K562 (cell line): ENCODE results near the gene SLC19A3. TPM values are rescaled to one million over a fixed set of nuclear protein-coding genes. Genes with fewer than 3 reads are reported as not detected.
A peak's percentile ranks its signal among the peaks of the same experiment; 100 is the strongest.

ENCODE experiments used
- ATAC-seq: fragments of 200-7000 bp; cut with Tn5 transposase; 3 replicates; pipeline ENCODE4 v1.9.1; 2020; ENCODE audit warnings: moderate library complexity
- BruUV-seq: library from RNA; stranded (reverse); fragments of 400-500 nt; replicated peaks from 2 replicates; lab custom pipeline; 2021; lab: Mats Ljungman, UMichigan
- CTCF ChIA-PET: fragments of 300-600 bp; formaldehyde crosslinking; extraction: SDS; loops from one replicate; lab custom pipeline; 2021; ENCODE audit warnings: low intra/inter-chr PET ratio; lab: Yijun Ruan, JAX
- POLR2A ChIA-PET: fragments of 300-600, 350-650 bp; sonication (Branson Sonifier 250); formaldehyde crosslinking; extraction: SDS; loops from one replicate; lab custom pipeline; 2021; ENCODE audit warnings: antibody characterized with exemption, inconsistent platforms; lab: Yijun Ruan, JAX
- DNase-seq, 4 experiments: peaks; one replicate each; pipeline versions ENCODE4 v3.0.0 to v3.0.0-alpha.2; 2011 to 2018; ENCODE audit warnings: low spot score in 3 of 4, mixed read lengths in 3 of 4; ENCODE audit errors: extremely low read depth in 1 of 4
- FAIRE-seq: peaks from 2 replicates; lab custom pipeline; 2011; peaks lifted over from hg19 to GRCh38; lab: Jason Lieb, UNC
- H2AFZ ChIP-seq: 2 replicates; pipeline ENCODE4 v1.6.0; 2011; ENCODE audit warnings: low read depth, low read length, control low read depth, inconsistent platforms
- H3K27ac ChIP-seq: fragments of 200-600 bp; 3 replicates; pipeline ENCODE4 v1.8.0; 2011; ENCODE audit warnings: low read depth, mild to moderate bottlenecking, control low read depth, inconsistent platforms, low read length, moderate library complexity, mixed read lengths; ENCODE audit errors: extremely low read depth
- H3K27me3 ChIP-seq, 2 experiments: fragments of 300-600 bp in 1 of 2; 2 replicates in 1 of 2; 3 replicates in 1 of 2; pipeline versions ENCODE4 v1.6.0 to v1.8.0; 2011; ENCODE audit warnings: inconsistent platforms in 2 of 2, low read length in 2 of 2, mild to moderate bottlenecking in 1 of 2, mixed read lengths in 1 of 2, moderate library complexity in 1 of 2; ENCODE audit not compliant: control insufficient read depth in 2 of 2, insufficient read depth in 2 of 2
- H3K36me3 ChIP-seq: fragments of 300-600 bp; 3 replicates; pipeline ENCODE4 v1.8.0; 2011; ENCODE audit warnings: mild to moderate bottlenecking, low read length, inconsistent platforms; ENCODE audit not compliant: control insufficient read depth, insufficient read depth
- H3K4me1 ChIP-seq, 2 experiments: fragments of 200-600 bp in 1 of 2; replicated peaks in 1 of 2; 2 replicates in 1 of 2; 3 replicates in 1 of 2; pipeline versions ENCODE4 v1.5.1 to v1.8.0; 2011; ENCODE audit warnings: inconsistent platforms in 2 of 2, low read length in 2 of 2, mild to moderate bottlenecking in 1 of 2, mixed read lengths in 1 of 2, moderate library complexity in 1 of 2; ENCODE audit not compliant: control insufficient read depth in 2 of 2, insufficient read depth in 2 of 2
- H3K4me2 ChIP-seq: 2 replicates; pipeline ENCODE4 v1.6.1; 2011; ENCODE audit warnings: low read length, control low read depth, inconsistent platforms, mixed read lengths; ENCODE audit not compliant: insufficient read depth
- H3K4me3 ChIP-seq: fragments of 200-600 bp; sonication (generic), shearing (Covaris generic); 2 replicates; pipeline ENCODE4 v1.5.1; 2016; ENCODE audit warnings: control low read depth, inconsistent platforms
- H3K79me2 ChIP-seq: fragments of 200-600 bp; 3 replicates; pipeline ENCODE4 v1.8.0; 2011; ENCODE audit warnings: low read length, inconsistent platforms; ENCODE audit not compliant: control insufficient read depth, insufficient read depth
- H3K9ac ChIP-seq, 2 experiments: 2 replicates each; pipeline versions ENCODE4 v1.6.0 to v1.6.1; 2011; ENCODE audit warnings: low read depth in 2 of 2, low read length in 2 of 2, control low read depth in 1 of 2, inconsistent platforms in 1 of 2, mild to moderate bottlenecking in 1 of 2, mixed read lengths in 1 of 2; ENCODE audit not compliant: insufficient read depth in 1 of 2
- H3K9me1 ChIP-seq: one replicate; pipeline ENCODE4 v1.6.0; 2011; ENCODE audit warnings: inconsistent platforms, mild to moderate bottlenecking, low read length, moderate library complexity; ENCODE audit not compliant: control insufficient read depth, insufficient read depth
- H3K9me3 ChIP-seq: replicated peaks from 2 replicates; pipeline ENCODE4 v1.5.1; 2011; ENCODE audit warnings: low read depth, low read length, inconsistent platforms; ENCODE audit not compliant: control insufficient read depth, insufficient read depth
- H4K20me1 ChIP-seq: replicated peaks from 2 replicates; pipeline ENCODE4 v1.6.1; 2011; ENCODE audit warnings: low read length, inconsistent platforms, mixed read lengths; ENCODE audit not compliant: control insufficient read depth, insufficient read depth
- CHD4 ChIP-seq: fragments of 200-600 bp; sonication (generic); IDR thresholded peaks from 3 replicates; pipeline ENCODE4 v1.6.1; 2012; ENCODE audit warnings: low read depth, mild to moderate bottlenecking, mixed read lengths, low read length, inconsistent platforms; ENCODE audit not compliant: insufficient read depth, insufficient replicate concordance, poor library complexity, severe bottlenecking
- E2F1 ChIP-seq: sonication (generic); formaldehyde crosslinking; IDR thresholded peaks from 2 replicates; pipeline ENCODE4 v1.8.1; 2023; ENCODE audit warnings: mild to moderate bottlenecking, missing genetic modification reagents, moderate library complexity
- ELF4 ChIP-seq: fragments of 450-650 bp; formaldehyde crosslinking; IDR thresholded peaks from 2 replicates; pipeline ENCODE4 v1.4.0; 2022; ENCODE audit warnings: missing genetic modification characterization
- ESRRA ChIP-seq: fragments of 450-650 bp; IDR thresholded peaks from 2 replicates; pipeline ENCODE4 v1.6.1; 2014; ENCODE audit warnings: low read depth, mild to moderate bottlenecking, moderate library complexity, borderline replicate concordance
- GATA2 ChIP-seq: sonication (generic); formaldehyde crosslinking; IDR thresholded peaks from 2 replicates; pipeline ENCODE4 v1.4.0; 2020; ENCODE audit warnings: mild to moderate bottlenecking, missing genetic modification reagents
- JUND ChIP-seq, 2 experiments: IDR thresholded peaks; 2 replicates in 1 of 2; 3 replicates in 1 of 2; pipeline ENCODE4 v1.6.1; 2011; ENCODE audit warnings: borderline replicate concordance in 2 of 2, low read depth in 2 of 2, low read length in 2 of 2, improper control_type of control experiment in 1 of 2, missing biosample characterization in 1 of 2, missing genetic modification characterization in 1 of 2, missing genetic modification reagents in 1 of 2
- KLF10 ChIP-seq: fragments of 250-450 bp; sonication (Bioruptor Pico); IDR thresholded peaks from 2 replicates; pipeline ENCODE4 v1.6.1; 2021; ENCODE audit warnings: matching md5 sums
- MEIS2 ChIP-seq: fragments of 450-650 bp; IDR thresholded peaks from 2 replicates; pipeline ENCODE4 v1.6.1; 2014; ENCODE audit warnings: mild to moderate bottlenecking; ENCODE audit not compliant: partially characterized antibody
- TEAD1 ChIP-seq, 2 experiments: fragments of 450-650 bp in 1 of 2; sonication (generic) in 1 of 2; formaldehyde crosslinking; IDR thresholded peaks; 2 replicates each; pipeline versions ENCODE4 v1.4.0 to v1.8.0; 2020 to 2022; ENCODE audit warnings: mild to moderate bottlenecking in 2 of 2, missing genetic modification reagents in 1 of 2
- TEAD4 ChIP-seq, 2 experiments: sonication (generic) in 1 of 2; formaldehyde crosslinking in 1 of 2; IDR thresholded peaks; 2 replicates each; pipeline versions ENCODE4 v1.6.1 to v1.8.0; 2012 to 2022; ENCODE audit warnings: borderline replicate concordance in 1 of 2, inconsistent platforms in 1 of 2, low read length in 1 of 2, mild to moderate bottlenecking in 1 of 2, missing genetic modification reagents in 1 of 2
- TFAM ChIP-seq: fragments of 250-450 bp; sonication (Bioruptor Pico); conservative IDR thresholded peaks from 2 replicates; pipeline ENCODE4 v1.5.0; 2021; ENCODE audit warnings: mild to moderate bottlenecking, moderate library complexity
- TRIM28 ChIP-seq: fragments of 450-650 bp; IDR thresholded peaks from 2 replicates; pipeline ENCODE4 v1.6.1; 2017
- WGBS: fragments of 100-300 bp; shearing (Covaris generic); methylation state at CpG from one replicate; pipeline ENCODE4 v1.1.6; 2016; ENCODE audit warnings: low coverage, mixed read lengths; ENCODE audit not compliant: insufficient coverage; ENCODE audit errors: missing lambda C conversion rate; 5-methylcytosine and 5-hydroxymethylcytosine counted together
- in situ Hi-C: fragments of 300-500 bp; cut with MboI; formaldehyde crosslinking; loops from 4 replicates; pipeline ENCODE4 v1.15.0; 2018; ENCODE audit warnings: inconsistent platforms, mixed read lengths
- intact Hi-C: fragments of 100-400 bp; cut with micrococcal nuclease; formaldehyde crosslinking; loops from 2 replicates; pipeline ENCODE4 v1.14.2; 2022
- polyA plus RNA-seq, 8 experiments: library from polyadenylated mRNA; depleted of rRNA in 4 of 8; stranded (reverse) in 5 of 8; unstranded in 3 of 8; fragments of >200 nt; fragmentation: Nextera tagmentation in 2 of 8; fragmentation: Illumina TruSeq in 1 of 8; extraction: Ambion mirVana in 2 of 8; extraction: Trizol in 1 of 8; gene quantifications; 2 replicates each; pipeline versions ENCODE4 v1.2.1 to v1.2.3, GENCODE V29; 2011 to 2014; ENCODE audit warnings: inconsistent platforms in 1 of 8, missing spikeins in 1 of 8
- total RNA-seq, 7 experiments: library from RNA; depleted of rRNA in 6 of 7; stranded (reverse); fragments of >200 nt in 6 of 7; fragmentation: Illumina TruSeq in 2 of 7; extraction: Trizol in 2 of 7; gene quantifications; 2 replicates each; pipeline versions ENCODE4 v1.2.1 to v1.2.3, GENCODE V29; 2011 to 2021; ENCODE audit warnings: low replicate concordance in 1 of 7
- TF ChIP-seq, protein P1 (sequence below): fragments of 450-650 bp; formaldehyde crosslinking; conservative IDR thresholded peaks from 2 replicates; pipeline ENCODE4 v1.4.0; 2022; ENCODE audit warnings: mild to moderate bottlenecking, missing genetic modification characterization
- TF ChIP-seq, protein P2 (sequence below), 2 experiments: IDR thresholded peaks in 1 of 2; conservative IDR thresholded peaks in 1 of 2; 2 replicates each; pipeline ENCODE4 v1.6.1; 2016; ENCODE audit warnings: low read depth in 2 of 2, mild to moderate bottlenecking in 1 of 2, missing compliant biosample characterization in 1 of 2, missing genetic modification characterization in 1 of 2, moderate library complexity in 1 of 2

SLC19A3 gene
- total and polyA plus RNA-seq, 9 of the 15 experiments (the other 6 are each of a cell fraction or from before 2014, with no cell fraction given) = not detected

- peak overlapping the region; percentile 53; the same call in 1 of the 2 replicates for H2AFZ ChIP-seq
- H3K9ac ChIP-seq = no peak overlapping the region
- no TSS peak for BruUV-seq
- H4K20me1 ChIP-seq = no peaks in the 10 kb centered on the region
- intact Hi-C loops (no loop called here), in situ Hi-C loops (loop anchor here (10.0 kb wide), 1 partner anchor 355 kb away; no protein-coding TSS in a partner anchor)
- no peaks in the 10 kb centered on the region for H3K79me2 ChIP-seq
- ATAC-seq (no peak; the same call in 2 of the 3 replicates), FAIRE-seq (no peak), DNase-seq (no peak)
- no peaks in the 10 kb centered on the region for H3K9me1 ChIP-seq
- no peak overlapping the region for H3K4me2 ChIP-seq
- 0% methylated on average over 10 of the region's 13 CpGs for WGBS
- no peaks in the 10 kb centered on the region for H3K4me1 ChIP-seq
- H3K4me3 ChIP-seq = no peak overlapping the region
- no peaks in the 10 kb centered on the region for H3K9me3 ChIP-seq
- H3K27me3 ChIP-seq = no peaks in the 10 kb centered on the region; a peak in 1 of 5 replicates
- ChIA-PET CTCF (no interaction called here), POLR2A (interaction anchor here (0.6 kb wide), 1 partner anchor 1416 kb away, joined by 3 read pairs; no protein-coding TSS in a partner anchor)
- H3K27ac ChIP-seq = no peak overlapping the region
- H3K36me3 ChIP-seq = no peaks in the 10 kb centered on the region
- TF ChIP-seq CHD4 = no peak
- no peak for TF ChIP-seq TFAM (CRISPR knock-in tag)
- no peak for TF ChIP-seq ELF4 (CRISPR knock-in tag)
- no peak for TF ChIP-seq E2F1 (CRISPR knock-in tag)
- TF ChIP-seq MEIS2 = peak; percentile 5
- no peak for TF ChIP-seq TEAD1 (CRISPR knock-in tag; IDR thresholded peaks at IDR 0.05)
- TF ChIP-seq KLF10 (CRISPR knock-in tag) = no peak
- no peak for TF ChIP-seq TEAD4 (IDR thresholded peaks at IDR 0.05; ENCODE audit: low read length)
- no peak for TF ChIP-seq TEAD4 (CRISPR knock-in tag; IDR thresholded peaks at IDR 0.05; ENCODE audit: borderline replicate concordance)
- no peak for TF ChIP-seq JUND (IDR thresholded peaks at IDR 0.05; ENCODE audit: borderline replicate concordance, low read depth, low read length)
- TF ChIP-seq JUND (tag; IDR thresholded peaks at IDR 0.05; ENCODE audit: borderline replicate concordance, low read depth, low read length) = no peak
- TF ChIP-seq, protein P1, sequence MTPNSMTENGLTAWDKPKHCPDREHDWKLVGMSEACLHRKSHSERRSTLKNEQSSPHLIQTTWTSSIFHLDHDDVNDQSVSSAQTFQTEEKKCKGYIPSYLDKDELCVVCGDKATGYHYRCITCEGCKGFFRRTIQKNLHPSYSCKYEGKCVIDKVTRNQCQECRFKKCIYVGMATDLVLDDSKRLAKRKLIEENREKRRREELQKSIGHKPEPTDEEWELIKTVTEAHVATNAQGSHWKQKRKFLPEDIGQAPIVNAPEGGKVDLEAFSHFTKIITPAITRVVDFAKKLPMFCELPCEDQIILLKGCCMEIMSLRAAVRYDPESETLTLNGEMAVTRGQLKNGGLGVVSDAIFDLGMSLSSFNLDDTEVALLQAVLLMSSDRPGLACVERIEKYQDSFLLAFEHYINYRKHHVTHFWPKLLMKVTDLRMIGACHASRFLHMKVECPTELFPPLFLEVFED (CRISPR knock-in tag) = no peak
- no peak for TF ChIP-seq ESRRA
- TF ChIP-seq GATA2 (CRISPR knock-in tag) = no peak
- no peak for TF ChIP-seq TRIM28
- TF ChIP-seq, protein P2, sequence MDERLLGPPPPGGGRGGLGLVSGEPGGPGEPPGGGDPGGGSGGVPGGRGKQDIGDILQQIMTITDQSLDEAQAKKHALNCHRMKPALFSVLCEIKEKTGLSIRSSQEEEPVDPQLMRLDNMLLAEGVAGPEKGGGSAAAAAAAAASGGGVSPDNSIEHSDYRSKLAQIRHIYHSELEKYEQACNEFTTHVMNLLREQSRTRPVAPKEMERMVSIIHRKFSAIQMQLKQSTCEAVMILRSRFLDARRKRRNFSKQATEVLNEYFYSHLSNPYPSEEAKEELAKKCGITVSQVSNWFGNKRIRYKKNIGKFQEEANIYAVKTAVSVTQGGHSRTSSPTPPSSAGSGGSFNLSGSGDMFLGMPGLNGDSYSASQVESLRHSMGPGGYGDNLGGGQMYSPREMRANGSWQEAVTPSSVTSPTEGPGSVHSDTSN (CRISPR knock-in tag; IDR thresholded peaks at IDR 0.05; ENCODE audit: low read depth) = no peak
- TF ChIP-seq, protein P2 (tag; conservative IDR thresholded peaks at IDR 0.05; ENCODE audit: low read depth) = 0 out of 2 replicates have a peak, but pooled peaks have one; percentile 20
Observed at GRCh38 chr2:227759411-227760118, 41.7 kb upstream of the SLC19A3 start.
